Dedifferentiated amniotic fluid mesenchymal stem cell (primary cell): ENCODE measurements around the gene PELI1.
A peak's percentile ranks its signal among the peaks of the same experiment; 100 is the strongest.
"Not testable (repeated sequence)": the region's sequence is repeated elsewhere in the genome, so short reads cannot be mapped to it uniquely, and the experiment has no call there.

Experiments used
- DNase-seq: peaks from one replicate; pipeline ENCODE4 v3.0.0-alpha.2; 2016; ENCODE audit errors: extremely low spot score

Gene PELI1

DNA sequence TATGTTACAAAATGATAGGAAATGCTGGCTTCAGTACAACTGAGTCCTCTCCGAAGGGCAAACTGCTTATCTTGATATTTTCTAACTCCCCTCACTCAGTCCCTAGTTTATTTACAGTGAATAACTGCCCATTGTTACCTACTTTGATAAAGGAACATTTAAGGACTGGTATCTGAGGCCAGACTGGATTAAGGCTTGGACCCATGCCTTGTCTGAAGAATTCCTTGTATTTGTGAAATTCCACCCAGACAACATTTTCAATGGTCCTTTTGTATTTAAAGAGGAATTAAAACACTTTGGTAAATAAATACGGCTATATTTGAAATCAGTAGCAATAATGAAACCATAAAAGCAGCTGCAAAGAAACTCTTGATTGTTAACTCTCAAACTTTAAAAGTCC, 58.3 kb downstream of the PELI1 start:
- DNase-seq: no peak

DNA sequence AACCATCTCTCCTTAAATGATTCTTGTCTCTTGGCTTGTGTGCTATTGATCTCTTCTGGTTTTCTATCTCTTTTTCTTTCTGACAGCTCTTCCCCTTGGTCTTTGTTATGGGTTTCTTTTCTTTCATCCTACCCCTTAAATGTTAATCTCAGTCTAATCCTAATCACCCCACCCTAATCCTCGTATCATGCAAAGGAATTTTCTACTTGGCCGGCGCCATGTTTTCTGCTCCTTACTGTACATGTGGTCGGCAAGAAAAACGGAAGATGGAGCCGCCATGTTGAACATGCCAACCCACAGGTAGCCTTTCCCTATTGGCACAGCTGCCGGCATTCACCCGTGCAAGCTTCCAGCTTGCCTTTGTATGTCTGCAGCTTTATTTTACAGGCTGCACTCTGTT, 63.2 kb downstream of the PELI1 start:
- no peak for DNase-seq

DNA sequence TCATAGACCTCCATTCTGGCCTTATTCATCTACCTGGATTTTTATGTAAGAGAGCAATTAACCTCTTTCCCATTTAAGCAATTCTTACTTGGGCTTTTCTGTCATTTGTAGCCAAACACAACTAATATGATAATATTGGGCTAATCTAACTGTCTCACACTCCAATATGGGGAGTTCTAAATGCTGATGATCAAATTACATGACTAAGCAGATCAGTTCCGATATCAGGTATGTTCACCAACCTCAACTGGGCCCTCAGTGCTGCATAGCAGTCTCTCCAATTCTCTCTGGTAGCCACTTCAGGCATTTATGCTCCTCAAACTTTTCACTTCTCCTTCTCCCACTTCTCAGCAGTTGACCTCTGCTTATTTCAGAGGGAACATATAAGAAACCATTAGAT, 64.0 kb downstream of the PELI1 start:
- DNase-seq: no peak

DNA sequence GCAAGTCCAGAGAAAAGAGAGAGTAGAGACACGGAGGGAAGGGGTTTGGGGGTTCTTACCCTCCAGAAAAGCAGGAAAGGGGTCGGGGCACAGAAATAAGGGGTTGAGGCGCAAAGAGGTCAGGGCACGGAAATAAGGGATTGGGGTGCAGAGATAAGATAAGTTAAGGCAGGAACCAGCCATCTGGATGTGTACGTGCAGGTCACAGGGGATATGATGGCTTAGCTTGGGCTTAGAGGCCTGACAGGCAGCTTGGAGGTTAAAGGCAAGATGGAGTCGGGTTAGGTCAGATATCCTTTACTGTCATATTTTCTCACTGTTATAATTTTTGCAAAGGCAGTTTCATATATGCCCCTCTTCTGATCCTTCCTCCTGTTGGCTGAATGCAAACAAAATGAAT, 64.5 kb downstream of the PELI1 start:
- DNase-seq: not testable (repeated sequence)

DNA sequence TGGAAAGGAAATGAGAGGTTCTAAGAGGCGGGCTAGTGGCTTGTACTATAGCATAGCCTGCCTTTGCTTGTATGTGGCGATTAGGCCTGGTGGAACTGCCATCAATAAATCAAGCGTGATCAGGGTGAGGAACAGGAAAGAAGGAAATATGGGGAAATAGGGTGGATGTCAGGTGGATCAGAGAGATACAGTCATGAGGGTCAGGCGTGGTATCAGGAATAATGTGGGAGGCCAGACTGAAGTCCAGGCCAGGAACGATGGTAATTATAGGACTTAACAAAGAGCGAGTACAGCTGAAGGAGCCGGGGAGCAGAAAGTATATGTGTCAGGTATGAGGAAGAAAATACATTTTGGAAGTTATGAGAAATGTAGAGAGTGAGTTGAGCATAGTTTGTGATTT, 67.4 kb downstream of the PELI1 start:
- DNase-seq: not testable (repeated sequence)

DNA sequence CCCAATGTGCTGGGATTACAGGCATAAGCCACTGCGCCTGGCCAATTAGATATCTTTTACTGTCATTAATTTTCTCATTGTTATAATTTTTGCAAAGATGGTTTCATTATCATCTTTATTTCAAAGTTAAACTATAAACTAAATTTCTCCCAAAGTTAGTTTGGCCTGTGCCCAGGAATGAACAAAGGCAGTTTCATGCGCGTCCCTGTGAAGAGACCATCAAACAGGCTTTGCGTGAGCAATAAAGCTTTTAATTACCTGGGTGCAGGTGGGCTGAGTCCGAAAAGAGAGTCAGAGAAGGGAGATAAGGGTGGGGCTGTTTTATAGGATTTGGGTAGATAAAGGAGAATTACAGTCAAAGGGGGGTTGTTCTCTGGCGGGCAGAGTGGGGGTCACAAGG, 69.6 kb downstream of the PELI1 start:
- not testable (repeated sequence) for DNase-seq

DNA sequence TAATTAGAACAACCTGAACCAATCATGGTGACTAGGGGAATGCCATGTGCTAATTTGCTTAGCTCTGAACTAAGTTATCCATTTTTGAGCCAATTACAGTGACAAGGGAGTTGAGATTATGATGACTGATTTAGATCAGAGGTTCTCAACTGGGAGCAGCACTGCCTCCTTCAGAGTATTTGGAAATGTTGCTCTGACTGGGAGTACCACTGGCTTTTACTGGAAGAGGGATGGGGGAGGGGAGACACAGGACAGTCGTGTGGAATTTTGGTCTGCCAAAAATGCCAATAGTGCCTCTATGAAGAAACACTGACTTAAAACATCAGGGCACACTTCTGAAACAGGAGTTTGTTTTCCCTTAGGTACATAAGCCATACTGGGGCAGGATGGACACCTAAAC, 76.9 kb downstream of the PELI1 start:
- no peak for DNase-seq

DNA sequence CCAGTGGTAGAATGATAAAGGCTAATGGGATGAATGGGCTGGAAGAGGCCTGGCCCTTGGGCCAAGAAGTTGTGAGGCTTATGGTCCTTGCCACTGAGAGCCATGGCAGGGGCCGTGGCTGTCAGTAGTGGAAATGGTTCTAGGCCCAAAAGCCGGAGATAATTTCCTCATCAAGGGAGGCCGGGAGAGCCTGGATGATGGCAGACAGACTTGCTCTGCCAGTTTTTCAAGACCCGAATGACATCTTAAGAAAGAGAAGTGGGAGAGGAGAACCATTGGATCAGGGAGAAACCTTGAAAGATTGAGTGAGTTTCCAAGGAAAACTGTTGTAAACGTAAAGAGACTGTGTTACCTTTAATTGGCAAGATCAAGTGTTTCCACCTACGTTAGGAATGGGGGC, 78.7 kb downstream of the PELI1 start:
- DNase-seq: no peak

DNA sequence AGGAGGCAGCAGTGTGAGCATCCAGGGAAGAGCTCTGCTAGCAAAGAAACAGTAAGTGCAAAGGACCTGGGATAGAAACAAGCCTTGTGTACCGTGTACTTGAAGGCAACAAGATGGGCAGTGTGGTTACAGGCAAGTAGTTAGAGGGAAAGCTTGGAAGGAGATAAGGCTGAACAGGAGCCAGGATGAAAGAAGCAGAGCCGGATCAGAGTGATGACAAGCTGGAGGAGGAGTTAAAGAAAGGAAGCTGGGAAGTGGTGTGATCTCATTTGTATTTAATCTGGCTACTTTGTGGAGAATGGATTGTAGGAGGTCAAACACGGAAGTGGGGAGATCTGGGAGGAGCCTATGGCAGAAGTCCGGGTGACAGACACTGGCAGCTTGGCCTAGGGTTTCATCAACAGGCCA, 80.3 kb downstream of the PELI1 start:
- DNase-seq: no peak

DNA sequence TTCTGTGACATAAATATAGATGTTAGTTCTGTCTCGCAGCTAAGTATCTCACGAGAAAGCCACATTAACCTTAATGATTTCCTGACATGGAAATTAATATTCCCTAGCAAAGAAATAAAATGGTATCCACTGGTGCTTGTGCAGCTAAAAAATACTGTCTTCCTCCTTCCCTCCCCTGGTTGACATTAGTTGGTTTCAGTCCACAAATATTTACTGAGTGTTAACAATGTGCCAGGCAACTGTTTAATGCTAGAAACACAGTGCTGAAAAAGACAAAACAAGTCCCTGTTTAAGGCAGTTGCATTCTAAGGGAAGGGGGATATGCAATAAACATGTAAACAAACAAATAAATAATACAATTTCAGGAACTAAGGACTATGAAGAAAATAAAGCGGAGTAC, 80.8 kb downstream of the PELI1 start:
- no peak for DNase-seq

DNA sequence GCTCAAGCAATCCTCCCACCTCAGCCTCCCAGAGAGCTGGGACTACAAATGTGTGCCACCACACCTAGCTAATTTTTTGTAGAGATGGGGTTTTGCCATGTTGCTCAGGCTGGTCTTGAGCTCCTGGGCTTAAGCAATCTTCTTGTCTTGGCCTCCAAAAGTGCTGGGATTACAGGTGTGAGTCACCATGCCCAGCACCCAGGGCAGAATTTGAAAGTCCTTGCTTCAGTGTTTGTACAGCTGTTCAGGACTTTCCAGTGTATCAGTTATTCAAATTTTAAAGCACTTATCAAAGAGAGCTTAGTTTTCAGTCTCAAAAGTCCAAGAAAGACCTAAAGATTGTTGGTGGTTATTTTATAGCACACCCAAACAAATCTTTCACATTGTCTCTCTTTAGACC, 81.4 kb downstream of the PELI1 start:
- DNase-seq: no peak

DNA sequence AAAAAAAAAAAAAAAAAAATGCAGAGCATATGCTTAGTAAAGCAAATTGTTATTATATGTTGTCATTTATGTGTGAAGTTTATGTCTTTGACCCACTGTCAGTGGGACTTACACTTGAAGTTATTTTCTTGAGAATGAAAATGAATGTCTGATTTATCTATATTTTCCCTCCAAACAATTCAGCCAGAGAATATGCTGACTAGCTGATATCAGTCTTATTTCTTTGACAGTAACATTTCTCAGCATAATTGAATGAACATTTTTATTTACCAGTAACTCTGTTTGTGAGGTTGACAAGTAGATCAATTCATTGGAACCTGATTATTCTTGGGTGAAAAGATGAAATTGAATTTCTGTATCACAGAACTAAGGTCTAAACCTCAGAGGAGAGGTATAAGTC, 85.0 kb downstream of the PELI1 start:
- no peak for DNase-seq

DNA sequence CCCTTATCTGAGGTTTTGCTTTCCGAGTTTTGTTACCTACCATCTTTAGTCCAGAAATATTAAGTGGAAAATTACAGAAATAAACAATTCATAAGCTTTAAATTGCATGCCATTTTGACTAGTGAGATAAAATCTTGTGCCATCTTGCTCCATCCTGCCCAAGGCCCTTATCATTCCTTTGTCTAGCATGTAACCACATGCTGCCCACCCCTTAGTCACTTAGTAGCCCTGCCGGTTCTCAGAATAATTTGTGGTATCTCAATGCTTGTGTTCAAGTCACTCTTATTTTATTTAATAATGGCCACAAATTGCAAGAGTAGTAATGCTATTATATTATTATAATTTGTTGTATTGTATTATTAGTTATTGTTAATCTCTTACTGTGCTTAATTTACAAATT, 88.2 kb downstream of the PELI1 start:
- DNase-seq: no peak

DNA sequence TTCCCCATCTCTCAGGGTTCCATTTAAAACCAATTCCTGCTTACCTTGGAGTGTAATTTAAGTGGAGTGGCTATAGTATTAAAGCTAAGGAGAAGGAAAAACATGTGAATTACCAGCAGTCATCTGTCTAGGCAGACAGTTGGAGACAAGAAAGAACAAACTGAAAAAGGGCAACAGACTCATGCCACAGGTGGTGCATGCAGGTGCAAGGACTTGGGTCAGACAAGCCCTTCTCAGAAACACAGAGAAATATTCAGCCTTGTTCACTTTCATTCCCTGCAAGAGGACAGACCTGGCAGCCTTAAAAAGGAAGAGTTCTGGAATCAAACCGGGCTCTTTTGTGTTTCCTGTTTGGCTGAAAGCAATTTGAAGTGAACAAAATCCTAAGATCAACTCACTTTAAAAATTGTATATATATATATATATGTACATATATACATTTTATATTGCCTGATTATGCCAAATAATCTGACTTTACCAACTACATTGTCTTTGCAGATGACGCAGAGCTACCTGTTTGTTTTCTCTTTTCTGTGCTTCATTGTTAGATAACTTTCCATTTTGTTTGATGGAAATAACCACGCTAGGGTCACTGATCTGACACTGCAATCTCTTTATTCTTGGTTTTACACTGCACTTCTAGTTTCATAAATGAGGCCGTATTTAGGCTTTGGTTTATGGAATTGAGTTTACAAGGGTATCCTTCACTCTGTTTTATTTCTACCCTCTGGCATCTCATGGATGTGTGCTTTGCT, 89.9 kb downstream of the PELI1 start:
- no peak for DNase-seq

DNA sequence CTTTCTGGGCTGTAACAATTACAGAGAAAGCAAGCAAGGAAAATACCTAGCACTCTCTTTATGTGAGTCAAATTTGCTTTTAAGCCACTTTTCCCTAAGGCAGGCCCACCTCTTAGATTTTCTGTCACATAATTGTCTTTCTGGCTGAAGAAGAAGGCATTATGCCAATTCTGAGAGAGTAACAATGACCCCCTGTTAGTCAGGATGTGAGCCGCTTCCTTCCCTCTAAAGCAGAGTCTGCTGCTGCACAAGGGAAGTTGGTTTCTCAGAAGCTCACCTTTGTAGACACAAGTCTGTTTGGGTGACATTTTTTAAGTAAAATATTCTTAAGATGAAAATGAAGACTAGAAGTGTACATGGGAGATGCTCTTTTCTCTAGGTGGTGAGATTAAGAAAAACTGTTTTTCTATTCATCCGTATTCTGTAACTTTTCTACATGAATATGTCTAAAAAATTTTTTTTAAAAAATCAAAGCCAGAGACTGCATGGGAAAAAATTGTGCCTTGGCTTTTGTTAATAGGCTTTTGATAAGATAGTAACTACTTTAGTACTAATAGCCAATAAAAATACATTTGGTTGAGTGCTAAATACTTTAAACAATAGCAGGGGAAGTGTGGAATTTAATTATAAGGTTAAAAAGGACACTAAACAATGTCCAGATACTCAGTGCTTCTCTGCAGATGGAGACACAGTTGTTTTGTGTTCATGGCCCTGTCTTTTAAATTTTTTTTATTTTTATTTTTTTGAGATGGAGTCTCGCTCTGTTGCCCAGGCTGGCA, 91.6 kb downstream of the PELI1 start:
- no peak for DNase-seq

DNA sequence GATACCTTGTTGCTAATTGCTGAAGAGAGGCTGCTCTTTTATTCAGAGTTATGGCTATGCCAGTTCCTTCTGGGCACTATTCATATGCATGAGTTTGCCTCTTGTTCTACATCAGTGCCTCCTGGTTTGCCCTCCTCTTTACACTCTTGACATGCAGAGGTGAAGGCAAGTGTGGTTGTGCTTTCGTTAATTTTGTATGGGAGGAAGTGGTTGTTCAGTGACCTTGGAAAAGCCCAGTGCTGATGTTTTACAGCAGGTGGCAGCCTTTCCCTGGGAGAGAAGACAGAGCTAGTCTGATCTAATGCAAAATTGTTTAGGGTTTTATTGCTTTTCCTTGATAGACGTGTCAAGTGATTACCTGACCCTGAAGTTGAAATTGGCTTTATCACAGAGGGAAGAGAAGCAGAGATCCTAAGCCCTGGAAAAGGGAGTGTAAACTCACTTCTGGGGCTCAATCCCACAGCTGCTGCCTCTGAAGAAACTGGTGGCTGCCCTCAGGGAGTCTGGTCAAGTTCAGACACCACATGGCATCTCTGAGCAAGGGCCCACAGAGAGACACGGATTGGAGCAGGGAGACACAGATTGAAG, 94.5 kb downstream of the PELI1 start:
- peak; percentile 78 for DNase-seq

DNA sequence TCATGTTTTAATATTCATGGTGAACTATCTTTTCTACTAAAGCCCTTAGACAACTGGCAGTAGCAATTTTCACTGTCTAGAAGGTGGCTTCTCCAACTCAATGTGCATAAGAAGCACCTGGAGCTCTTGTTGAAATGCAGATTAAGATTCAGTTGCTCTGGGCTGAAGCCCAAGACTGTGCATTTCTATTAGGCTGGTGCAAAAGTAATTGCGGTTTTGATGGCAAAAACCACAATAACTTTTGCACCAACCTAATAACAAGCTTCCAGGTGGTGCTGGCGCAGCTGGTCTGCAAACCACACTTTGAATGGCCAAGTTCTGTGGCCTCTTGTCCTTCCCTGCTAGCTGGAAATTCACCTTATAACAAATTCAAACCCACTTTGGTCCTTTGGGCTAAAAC, 98.3 kb downstream of the PELI1 start:
- no peak for DNase-seq
